GM18868 (cell line): Measurements from ENCODE around the gene CBFB.

Experiments
- ATAC-seq: cut with Tn5 transposase; IDR thresholded peaks from one replicate; pipeline ENCODE4 v1.9.1; 2021; ENCODE audit warnings: mild to moderate bottlenecking, moderate library complexity; ENCODE audit not compliant: unreplicated experiment

Gene CBFB

DNA sequence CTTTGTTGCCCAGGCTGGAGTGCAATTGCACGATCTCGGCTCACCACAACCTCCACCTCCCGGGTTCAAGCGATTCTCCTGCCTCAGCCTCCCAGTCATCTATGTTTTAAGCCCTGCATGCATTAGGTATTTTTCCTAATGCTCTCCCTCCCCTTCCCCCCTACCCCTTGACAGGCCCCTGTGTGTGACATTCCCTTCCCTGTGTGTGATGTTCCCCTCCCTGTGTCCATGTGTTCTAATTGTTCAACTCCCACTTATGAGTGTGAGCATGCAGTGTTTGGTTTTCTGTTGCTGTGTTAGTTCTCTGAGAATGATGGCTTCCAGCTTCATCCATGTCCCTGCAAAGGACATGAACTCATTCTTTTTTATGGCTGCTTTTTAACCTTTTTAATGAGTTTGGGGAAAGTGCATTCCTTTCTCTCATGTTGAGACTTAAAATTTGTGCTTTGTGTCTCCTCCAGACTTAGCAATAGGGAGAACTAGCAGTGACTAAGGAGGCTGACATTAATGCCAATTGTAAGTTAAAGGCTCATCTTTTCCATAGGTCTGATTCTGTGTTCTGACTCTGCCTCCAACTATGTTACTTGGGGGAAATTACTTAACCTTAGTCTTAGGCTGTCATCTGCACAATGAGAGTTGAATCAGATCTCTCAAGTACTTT is 63.1 kb downstream of the CBFB start:
- no peak for ATAC-seq

- no peak for ATAC-seq
Observed at GRCh38 chr16:67093098-67093726, 64.3 kb downstream of the CBFB start.

- ATAC-seq, result no peak
Observed at GRCh38 chr16:67098599-67098998, 69.7 kb downstream of the CBFB start.

DNA sequence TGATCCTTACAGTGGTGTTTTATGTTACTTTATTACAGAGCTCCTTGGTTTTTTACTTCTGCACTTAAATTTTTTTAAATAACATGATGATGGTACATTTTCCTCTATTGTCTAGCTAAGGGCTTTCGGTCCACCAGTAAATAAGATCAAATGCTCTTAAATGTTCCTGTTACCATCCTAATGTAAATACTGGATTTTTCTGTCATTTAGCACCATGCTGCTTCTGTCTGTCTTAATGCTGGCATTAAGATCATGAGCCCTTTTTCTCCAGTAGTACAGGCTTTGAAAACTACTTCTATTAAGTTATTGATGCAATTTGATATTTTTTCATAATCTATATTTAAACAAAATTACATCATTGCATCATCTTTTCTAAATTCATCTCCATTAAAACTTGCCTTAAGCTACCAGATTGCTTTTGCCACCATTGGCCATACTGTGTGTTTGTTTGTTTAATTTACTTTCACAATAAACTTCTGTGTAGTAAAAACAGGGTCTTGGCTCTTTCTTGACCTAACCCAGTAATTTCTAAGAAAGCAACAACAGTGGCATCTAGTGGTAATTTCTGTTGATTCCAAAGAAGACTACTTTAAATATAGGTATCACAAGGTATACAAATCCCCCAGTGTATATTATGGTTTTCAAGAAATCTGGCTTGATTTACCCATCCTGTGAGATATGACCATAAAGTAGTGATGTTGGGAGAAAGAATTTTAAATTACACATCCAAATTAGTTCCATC is 71.8 kb downstream of the CBFB start:
- ATAC-seq, result no peak

DNA sequence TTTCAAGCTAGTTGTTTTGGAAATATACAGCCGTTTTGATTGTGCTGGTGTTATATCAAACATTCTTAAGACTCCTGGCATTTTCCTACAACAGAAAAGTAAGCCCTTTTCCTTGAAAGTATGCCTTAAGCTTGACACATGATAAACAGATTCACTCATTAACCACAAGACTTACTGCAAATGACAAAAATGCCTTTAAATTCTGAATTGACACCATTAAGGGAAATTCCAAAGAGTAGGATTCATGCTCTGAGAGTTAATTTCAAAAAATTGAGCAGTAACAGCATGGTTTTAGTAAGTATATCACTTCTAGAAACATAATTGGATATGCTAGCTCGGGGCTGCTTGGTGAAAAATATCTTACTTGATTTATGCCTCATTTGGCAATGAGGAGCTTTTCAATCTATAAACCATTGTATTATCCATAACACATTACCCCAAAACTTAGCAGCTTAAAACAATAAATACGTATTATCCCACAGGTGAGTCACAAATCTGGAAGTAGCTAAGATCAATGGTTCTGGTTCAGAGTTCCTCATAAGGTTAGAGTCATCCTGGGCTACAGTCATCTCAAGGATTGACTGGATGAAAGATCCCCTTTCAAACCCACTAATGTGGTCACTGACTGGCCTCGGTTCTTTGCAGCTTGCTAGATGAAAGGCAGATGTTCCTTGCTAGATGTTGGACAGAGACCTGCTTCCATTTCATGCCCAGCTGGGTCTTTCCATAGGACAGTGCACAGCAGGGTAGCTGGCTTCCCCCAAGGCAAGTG is 72.5 kb downstream of the CBFB start:
- no peak for ATAC-seq

DNA sequence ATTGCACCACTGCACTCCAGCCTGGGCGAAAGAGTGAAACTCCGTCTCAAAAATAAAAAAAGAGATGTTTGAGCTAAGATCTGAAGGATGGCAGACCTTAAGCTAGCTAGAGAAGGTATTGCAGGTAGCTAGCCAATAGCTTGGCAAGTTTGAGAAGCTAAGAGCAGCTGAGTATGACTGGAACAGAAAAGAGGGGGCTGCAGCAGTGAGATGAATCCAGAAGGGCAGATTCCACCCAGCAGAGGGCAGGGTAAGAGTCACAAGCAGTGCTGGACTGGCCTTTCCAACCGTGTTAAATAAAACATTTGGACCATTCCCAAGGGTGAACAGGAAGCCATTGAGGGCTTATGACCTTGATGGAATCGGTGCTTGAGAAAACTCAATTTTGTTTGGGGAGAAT is 75.1 kb downstream of the CBFB start:
- ATAC-seq, result no peak

DNA sequence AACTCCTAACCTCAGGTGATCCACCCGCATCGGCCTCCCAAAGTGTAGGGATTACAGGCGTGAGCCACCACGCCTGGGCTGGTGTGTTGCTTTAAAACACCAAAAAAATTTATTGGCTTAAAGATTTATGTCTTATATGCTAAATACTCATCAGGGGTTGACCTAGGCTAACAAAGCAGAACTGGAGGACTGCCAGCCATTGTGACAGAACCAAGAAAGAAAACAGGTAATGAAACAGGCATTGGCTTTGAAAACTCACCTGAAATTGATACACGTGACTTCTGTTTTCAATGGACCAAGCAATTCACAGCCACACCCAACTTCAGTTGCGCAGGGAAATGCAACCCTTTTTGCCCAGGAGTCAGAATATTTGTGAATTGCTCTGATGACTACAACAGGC is 75.9 kb downstream of the CBFB start:
- no peak for ATAC-seq

GRCh38 chr16:67105246-67105645 is 76.3 kb downstream of the CBFB start:
- no peak for ATAC-seq

GRCh38 chr16:67105881-67106280 is 76.9 kb downstream of the CBFB start:
- ATAC-seq, result no peak

- ATAC-seq, result no peak
Observed at GRCh38 chr16:67108489-67108888, 79.5 kb downstream of the CBFB start.

GRCh38 chr16:67108931-67109406 is 80.0 kb downstream of the CBFB start:
- ATAC-seq, result no peak

- peak; percentile 80 for ATAC-seq
Observed at GRCh38 chr16:67109407-67110135, 80.6 kb downstream of the CBFB start, which contains the start of gene PHAF1. Gene PHAF1, plus strand, starts transcription at chr16:67109941. Its CDS starts 235 bp downstream, at chr16:67110176.

GRCh38 chr16:67111951-67112444 is 83.0 kb downstream of the CBFB start:
- no peak for ATAC-seq

DNA sequence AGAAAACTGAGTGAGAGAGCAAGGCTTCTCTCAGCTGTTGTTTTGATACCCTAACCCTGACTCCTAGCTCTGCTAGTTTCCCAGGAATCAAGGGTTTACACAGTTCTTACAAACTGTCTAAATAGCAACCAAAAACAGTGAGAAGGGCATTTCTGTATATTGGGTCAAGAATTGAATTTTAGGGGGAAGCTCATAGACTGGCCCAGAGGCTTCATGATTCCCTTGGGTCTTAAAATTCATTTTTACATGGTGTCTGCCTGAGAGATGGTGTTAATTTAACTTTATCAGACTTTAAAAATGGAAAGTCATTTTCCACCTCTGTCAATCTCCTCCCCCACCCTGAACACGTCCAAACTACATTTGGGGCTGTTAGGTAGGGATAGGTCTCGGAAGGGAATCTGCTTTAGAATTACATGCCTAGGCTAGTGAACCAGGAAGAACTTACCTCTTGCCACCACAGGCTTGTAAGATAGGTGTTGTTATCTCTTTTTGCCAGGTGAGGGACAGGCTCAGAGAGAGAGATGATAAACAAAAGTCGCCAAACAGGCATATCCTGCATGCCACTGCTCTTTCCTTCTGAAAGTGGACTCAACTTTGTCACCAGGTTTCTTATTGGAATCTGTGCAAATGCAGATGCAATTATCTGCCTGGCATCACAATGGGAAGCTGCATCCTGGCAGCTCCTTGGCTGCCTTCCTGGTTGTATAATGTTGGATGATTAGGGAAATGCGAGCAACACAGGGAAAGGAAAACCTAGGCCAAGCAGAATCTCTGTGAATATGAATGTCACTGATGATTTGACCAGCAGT is 83.8 kb downstream of the CBFB start:
- ATAC-seq, result no peak

DNA sequence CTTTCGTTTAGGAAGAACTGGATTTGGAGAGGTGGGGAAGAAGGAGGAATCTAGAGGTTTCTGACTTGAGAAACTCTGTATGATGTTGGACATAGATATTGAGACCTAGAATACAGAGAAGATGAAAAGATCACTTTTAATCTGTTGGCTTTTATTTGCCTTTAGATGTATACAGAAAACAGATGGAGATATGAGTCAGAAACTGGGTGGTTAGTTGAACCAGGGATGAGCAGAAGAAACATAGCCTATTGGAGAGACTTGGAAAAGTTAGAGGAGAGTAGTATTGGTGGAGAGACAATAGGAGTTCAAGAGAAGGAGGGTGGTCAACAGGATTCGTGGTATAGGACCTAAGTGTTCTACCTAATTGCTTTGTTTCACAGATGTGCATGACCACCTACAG is 85.8 kb downstream of the CBFB start:
- ATAC-seq, result no peak

GRCh38 chr16:67115639-67116038 is 86.7 kb downstream of the CBFB start:
- ATAC-seq, result no peak

GRCh38 chr16:67116388-67117311 is 87.7 kb downstream of the CBFB start:
- no peak for ATAC-seq

DNA sequence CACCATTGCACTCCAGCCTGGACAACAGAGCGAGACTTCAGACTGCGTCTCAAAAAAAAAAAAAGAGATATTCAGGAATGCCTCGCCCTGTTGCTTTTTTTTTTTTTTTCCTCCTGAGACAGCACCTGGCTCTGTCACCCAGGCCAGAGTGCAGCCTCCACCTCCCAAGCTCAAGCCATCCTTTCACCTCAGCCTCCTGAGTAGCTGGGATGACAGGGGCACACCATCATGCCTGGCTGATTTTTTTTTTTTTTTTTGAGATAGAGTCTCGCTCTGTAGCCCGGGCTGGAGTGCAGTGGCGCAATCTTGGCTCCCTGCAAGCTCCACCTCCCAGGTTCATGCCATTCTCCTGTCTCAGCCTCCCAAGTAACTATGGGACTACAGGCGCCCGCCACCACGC is 88.8 kb downstream of the CBFB start:
- ATAC-seq, result no peak
